ENCODE measurements around the gene MTMR1. TPM values are rescaled to one million over a fixed set of nuclear protein-coding genes. Genes with fewer than 3 reads are reported as not detected.

MTMR1 gene
- total RNA-seq = 17.7 and 23.0 TPM in 2 replicates

DNA sequence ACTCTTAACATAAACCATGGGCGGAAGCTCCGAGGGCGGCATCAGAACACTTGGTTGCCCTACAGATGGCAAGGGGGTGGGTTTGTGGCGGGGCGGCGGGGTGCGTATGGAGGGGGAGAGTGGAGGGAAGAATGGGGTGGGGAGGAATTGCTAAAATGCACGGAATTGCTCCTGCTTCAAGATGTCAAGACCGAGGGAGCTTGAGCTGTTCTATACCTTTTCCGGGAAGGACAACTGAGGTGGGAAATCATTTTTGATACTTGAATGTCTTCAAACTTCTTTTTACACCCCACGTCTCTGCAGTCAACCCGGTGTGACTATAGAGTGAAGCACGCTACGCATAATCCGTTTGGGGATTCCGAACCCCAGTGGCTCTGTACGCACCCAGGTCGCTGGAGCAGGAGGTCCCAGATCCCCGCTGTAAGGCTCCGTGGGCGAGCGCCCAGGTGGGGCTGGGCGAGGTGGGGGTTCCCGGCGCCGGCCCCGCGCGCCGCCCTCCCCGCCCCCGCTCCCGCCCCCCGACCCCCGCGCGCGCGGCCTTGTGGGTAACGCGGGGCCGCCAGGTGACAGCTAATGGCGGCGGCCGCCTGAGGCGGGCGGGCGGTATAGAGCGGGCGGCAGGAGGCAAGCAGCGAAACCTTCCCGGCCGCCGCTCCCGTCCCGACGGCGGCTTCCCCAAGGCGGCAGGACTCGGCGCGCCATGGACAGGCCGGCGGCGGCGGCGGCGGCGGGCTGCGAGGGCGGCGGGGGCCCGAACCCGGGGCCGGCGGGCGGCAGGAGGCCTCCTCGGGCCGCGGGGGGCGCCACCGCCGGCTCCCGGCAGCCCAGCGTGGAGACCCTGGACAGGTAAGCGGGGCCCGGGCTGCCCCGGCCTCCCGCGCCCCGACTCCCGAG is at the start of gene MTMR1:
TSS of gene MTMR1 (plus strand) at position 566 of the 894 bp plus-strand sequence. CDS start at position 701, 135 bp downstream.

Other genes starting within 250 kb of the MTMR1 start
- 8.6 and 10.5 TPM in 2 replicates for gene MTM1, start 124.8 kb upstream of the MTMR1 start, total RNA-seq
- 24.6 and 32.8 TPM in 2 replicates for gene CD99L2, start 205.3 kb downstream of the MTMR1 start, total RNA-seq